Ramos (cell line): Measurements from ENCODE around the gene PMPCA.

Experiments used
- in situ Hi-C: fragments of 300-500 bp; cut with MboI; formaldehyde crosslinking; loops from one replicate; pipeline ENCODE4 v1.14.3; 2022; ENCODE audit warnings: low sequenced_read_pairs; ENCODE audit not compliant: unreplicated experiment

Gene PMPCA, protein sequence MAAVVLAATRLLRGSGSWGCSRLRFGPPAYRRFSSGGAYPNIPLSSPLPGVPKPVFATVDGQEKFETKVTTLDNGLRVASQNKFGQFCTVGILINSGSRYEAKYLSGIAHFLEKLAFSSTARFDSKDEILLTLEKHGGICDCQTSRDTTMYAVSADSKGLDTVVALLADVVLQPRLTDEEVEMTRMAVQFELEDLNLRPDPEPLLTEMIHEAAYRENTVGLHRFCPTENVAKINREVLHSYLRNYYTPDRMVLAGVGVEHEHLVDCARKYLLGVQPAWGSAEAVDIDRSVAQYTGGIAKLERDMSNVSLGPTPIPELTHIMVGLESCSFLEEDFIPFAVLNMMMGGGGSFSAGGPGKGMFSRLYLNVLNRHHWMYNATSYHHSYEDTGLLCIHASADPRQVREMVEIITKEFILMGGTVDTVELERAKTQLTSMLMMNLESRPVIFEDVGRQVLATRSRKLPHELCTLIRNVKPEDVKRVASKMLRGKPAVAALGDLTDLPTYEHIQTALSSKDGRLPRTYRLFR

DNA sequence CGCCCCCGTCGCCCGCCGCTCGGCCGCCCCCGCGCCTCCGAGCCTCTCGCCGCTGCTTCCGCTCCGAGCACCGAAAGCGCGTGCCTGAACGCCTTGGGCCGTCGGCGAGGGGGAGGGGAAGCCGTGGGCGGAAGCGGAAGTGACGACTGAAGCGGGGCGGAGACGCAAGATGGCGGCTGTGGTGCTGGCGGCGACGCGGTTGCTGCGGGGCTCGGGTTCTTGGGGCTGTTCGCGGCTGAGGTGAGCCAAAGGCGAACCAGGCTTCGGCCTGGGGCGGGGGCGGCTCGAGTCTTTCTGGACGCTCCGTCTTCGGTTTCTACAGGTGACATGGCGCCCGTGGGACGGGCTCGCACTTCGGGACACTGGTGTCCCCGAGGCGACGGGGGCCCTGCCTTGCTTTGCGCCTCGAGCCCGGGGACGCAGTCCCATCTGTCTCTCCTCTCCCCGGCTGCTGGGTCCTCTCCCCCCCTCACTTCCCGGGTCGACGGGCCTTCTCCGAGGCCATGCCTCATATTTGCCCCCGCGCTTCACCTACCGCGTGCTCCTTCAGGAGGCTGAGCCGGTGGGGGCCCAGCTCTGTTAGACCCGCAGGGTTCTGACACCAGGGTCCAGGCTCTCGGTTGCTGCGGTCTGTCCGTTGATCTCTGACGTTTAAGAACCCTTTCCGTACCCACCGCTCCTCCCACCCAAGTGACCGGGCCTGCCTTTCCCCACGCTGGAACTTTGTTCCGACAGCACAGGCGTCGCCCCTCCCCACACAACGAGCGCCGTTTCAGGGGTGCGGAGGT lies at the start of gene PMPCA, which contains the start of gene ENTR1:
TSS of gene PMPCA (plus strand) at position 159 of the 788 bp plus-strand sequence. CDS start at position 170, 11 bp downstream.
TSS of gene ENTR1 (minus strand) at position 115 of the 788 bp plus-strand sequence. CDS start 217 bp downstream, outside the sequence.
- in situ Hi-C loops = no loop called here

DNA sequence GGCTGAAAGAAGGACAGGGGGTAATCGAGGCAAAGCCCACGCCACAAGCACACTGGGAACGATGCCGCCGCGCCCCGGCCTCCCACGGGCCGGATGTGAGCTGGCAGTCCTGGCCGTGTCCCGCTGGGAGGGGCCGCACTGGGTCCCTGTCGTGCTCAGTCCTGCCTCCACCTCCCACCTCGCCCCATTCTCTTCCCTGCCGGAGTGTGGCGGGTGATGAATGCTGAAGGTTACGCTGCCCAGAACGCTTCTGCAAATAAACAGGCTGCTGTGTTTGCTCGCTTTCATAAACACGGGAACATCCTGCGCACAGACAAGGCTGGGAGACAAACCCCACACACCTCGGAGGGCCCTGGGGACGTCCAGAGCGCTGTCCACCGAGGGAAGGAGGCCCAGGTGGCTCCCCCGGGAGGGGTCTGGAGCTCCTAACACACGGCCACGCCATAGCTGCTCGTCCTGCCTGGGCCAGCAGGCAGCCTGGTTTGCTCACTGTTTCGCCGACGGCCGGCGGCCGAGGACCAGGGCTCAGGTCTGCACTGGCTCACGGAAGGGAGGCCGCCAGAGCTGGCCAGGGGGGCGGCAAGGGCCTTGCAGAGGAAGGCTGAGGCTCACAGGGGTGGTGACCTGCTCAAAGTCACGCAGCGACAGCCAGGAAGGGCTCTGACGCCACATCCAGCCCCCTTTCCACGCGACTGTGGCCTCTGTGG lies 49.3 kb upstream of the PMPCA start:
- in situ Hi-C loops = no loop called here

DNA sequence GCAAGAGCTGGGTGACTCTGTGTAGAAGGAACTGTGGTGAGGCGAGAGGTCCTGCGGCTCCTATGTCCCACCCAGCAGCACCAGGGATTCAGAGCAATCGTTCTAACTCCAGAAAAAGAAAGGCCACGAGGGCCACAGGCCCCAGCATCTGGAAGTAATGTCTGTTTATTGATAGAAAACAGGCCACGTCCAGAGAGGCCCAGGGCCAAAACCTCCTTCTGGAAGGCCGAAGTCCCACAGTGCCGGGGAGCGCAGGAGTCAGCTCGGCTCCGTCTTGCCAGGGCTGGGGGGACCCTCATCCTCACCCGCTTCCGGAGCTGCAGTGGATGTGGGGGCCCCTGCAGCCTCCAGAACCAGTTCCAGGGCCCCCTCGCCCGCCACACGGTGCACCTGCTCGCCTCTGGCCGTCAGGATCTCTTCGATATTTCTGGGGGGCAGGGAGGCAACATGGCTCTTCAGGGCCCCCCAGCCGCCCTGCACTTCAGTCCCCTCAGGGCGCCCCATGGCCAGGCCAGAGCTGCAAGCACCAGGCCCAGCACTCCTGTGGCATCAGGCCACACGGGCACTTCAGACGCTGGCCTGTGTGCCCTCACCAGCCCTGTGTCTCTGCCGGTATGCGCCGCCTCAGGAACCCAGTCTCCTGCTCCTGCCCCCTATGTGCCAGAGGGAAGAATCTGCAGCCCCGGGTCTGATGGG lies 48.6 kb upstream of the PMPCA start:
- in situ Hi-C loops = no loop called here

DNA sequence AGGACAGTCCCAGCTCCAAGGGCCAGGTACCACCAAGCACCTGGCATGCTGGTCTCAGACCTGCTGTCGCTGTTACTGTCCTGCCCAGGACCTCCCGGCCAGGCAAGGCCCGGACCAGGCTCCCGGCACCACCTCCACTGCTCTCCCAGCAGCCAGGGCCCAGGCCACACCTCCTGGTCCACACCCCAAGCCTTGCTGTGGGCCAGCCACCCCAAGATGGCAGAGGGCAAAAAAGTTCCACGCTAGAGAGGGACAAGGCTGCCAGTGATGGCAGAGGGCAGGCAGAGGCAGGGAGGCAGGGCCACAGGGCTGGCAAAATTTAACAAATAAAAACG lies 48.0 kb upstream of the PMPCA start:
- in situ Hi-C loops = no loop called here

DNA sequence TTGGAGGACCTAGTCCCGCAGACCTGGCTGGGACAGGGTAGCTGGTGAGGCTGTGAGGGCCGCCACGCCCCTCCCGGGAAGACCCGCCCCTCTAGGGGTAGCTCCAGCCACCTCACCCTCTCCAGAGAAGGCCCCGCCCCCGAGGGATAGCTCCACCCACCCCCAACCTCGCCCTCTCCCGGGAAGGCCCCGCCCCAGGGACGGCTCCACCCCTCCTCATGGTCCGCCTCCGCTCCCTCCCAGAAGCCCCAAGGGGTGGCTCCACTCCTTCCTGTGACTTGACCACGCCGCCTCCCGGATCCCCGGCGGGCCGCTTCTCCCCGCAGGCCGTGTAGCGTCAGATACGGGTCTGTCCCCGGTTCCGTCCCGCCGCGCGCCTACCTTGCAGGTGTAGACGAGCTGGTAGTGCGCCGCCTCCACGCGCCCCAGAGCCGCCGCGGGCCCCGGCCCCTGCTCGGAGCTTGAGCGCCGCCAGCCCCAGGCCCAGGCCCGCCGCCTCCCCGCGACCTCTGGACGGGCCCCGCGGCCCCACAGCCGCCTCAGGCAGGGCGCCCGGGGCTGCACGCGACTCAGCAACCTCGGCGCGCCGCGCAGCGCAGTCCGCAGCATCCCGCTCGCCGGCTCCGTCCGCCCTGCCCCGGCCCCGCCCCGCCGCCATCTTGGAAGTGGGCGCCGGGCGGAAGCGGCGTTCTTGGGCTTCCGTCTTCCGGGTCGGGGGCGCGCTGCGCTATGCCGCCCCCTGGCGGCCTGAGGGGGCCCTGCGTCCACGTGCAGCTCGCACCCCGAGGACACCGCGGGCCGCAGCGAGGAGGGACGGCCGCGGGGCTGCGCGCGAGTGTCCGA lies 47.1 kb upstream of the PMPCA start, which contains the start of gene DNLZ:
TSS of gene DNLZ (minus strand) at position 639 of the 843 bp plus-strand sequence. CDS start at position 609, 30 bp downstream.
- in situ Hi-C loops = no loop called here

DNA sequence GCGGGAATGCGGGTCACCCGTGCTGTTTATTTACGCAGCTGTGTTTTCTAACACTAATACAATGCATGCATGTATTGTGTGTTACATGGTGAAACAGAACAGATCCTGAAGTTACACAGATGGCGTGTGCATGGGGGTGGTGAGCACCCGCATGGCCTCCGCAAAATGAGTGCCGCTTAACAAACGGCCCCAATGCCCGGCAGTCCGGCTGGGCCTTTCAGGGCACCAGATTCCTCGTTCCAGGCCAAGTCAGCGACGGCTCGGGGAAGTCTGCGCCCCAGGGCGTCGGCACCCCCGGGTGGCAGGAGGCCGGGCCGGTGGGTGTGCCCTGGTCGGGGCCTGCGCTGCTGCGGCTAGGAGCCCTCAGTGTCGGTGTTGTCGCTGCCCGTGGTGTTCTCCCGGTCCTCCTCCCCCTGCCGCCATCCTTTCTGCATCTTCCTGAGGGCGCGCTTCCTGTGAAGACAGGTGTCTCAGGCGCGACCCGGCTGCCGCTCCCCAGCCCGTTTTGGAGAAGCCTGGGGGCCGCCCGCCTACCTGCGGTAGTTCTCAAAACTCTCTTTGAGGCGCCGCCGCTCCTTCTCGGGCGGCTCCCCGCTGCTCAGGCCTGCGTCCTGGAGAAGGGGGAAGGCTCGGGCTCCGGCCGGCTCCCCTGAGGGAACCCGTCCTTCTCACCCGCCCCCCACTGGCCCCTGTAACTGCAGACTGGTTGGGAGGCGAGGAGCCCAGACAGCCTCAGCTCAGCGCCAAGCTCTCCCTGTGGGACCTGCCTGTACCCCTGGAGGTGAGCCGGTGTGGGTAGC lies 46.3 kb upstream of the PMPCA start:
- in situ Hi-C loops = no loop called here

DNA sequence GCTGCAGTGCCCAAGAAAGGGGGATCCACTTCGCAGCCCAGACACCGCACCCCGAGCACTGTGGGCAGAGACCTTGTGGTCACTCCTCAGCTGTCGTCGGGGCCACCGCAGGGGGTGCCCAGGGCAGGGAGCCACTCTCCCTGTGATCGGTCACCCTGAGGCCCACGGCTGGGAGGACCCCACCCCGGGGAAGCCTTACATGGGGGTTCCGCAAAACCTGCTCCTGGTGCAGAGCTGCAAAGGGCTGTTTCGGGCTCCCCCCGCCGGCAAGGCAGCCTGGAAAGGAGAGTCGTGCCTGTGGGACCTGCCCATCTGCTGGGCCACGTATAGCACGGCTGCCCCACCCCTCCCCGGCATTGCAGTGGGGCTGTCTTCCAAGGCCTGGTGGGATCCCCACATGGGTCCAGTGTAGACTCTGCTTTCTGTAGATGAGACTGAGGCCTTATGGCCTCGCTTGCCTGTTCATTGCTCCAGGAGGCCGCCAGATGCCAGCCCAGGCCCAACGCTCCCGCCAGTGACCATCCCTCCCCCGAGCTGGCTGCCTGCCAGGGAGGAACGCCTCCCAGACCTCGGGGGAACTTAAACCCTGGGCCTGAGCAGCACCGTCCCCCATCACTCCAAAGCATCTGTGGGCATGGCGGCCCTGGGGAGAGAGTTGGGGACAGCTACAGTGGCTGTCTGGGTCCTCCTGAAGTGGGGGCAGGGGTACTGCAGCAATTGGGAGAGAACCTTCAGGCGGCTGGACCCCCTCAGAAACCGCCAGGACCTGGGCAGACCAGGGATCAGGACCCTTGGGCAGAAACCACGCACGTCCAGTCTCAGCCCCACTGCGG lies 45.3 kb upstream of the PMPCA start:
- in situ Hi-C loops = no loop called here

DNA sequence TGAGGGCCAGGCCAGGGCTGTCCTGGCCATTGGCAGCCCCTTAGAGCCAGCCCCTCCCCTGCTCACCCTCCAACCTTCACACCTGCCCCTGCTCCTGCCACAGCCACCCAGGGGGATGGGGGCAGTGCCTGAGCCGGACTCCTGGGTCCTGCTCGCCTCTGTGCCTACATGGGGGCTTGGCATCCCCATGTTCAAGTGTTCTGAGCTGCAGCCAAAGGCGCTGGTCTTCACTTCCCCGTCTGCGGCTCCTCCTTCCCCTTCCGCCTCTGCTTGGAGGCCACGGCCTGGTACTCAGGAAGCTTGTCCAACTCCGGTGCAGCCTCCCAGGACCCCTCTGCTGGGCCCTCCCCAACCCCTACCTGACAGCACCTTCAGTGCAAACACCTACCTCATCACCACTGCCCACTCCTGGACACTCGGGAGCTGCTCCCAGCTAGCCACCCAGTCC lies 44.7 kb upstream of the PMPCA start:
- in situ Hi-C loops = no loop called here

DNA sequence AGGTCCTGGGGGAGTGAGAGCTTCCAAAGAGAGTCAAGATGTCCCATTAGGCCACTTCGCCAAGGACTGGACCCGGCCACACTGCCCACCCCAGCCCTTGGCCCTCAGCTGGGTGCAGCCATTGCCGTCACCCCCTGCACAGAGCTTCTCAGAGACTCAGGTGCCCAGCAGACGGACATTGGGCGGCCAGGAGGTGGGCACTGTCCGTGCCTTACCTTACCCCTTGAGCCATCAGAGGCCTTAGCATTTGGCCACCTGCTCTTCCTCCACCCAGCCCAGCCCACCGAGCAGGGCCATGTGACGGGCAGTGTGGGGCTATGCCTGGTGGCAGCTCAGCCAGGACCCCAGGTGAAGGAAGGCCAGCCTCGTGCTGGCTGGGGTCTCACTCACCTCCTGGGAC lies 43.6 kb upstream of the PMPCA start:
- in situ Hi-C loops = no loop called here

DNA sequence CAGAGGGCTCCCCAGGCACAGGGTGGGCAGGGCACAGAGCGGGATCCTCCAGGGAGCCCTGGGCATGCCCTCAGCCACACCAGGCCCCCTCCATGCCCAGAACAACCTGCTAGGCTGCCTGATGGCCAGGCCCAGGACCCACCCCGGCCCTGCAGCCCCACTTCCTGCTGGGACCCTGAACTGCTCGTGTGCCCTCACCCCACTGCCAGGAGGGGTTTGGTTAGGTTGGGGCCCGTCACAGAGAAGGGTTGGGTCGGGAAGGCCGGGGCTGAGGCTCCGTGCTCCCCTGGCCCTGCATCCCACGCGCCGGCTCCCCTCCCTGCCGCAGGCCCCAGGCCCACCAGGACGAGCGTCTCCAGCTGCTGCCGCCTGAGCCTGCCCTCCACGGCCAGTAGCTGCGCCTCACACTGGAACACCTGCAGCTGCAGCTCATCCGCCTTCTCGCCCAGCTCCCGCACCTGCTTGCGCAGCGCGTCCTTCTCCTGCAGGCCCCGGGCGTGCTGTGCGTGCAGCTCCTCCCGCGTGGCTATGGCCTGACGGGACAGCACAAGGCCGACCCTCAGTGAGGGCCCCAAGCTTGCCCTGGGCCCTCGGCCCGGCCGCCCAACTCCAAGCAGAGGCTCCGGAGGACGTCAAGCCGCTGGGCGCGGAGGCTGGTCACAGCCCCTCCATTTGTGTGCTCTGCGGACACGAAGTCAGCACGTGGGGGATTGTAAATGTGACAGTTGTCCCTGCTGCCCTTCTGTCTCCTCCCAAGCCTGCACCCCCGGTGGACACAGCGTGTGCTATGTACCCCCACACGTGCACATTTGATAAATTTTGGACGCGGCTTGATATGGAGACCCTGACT lies 42.9 kb upstream of the PMPCA start:
- in situ Hi-C loops = no loop called here

DNA sequence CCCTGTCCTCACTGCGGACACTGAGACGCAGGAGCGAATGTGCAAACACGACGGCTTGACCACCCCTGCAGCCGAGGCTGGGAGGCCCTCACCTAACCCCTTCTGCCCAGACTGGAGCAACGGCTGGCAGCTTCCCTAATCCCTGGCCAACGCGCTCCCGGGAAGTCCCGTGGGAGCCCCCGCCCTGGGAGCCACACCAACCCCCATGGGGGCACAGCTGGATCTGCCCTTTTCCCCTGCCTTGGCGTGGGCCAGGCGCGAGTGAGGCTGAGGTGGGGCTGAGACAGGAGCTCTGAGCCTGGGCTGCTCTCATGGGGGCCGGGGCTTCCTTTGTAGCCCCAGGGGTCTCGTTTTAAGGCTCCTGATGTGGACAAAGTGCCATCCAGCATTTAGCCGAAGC lies 42.3 kb upstream of the PMPCA start:
- in situ Hi-C loops = no loop called here

DNA sequence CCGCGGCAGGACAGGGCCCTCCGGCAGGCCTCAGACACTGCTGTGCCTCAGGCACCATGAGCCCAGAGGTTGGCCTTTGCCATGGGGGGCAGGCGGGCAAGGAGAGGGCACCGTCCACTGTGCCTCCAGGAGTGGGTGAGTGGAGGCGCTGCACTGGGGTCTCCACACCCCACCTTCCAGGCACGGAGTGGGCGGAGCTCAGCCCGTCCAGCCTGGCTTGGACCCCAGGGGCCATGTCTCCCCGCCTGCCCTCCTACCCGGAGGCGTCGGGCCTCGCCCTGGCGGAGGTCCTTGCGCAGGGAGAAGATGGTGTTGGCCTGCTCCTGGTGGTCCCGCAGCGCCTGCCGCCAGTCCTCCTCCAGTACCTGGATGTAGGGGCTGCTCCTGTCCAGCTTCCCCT lies 40.4 kb upstream of the PMPCA start:
- in situ Hi-C loops = no loop called here

DNA sequence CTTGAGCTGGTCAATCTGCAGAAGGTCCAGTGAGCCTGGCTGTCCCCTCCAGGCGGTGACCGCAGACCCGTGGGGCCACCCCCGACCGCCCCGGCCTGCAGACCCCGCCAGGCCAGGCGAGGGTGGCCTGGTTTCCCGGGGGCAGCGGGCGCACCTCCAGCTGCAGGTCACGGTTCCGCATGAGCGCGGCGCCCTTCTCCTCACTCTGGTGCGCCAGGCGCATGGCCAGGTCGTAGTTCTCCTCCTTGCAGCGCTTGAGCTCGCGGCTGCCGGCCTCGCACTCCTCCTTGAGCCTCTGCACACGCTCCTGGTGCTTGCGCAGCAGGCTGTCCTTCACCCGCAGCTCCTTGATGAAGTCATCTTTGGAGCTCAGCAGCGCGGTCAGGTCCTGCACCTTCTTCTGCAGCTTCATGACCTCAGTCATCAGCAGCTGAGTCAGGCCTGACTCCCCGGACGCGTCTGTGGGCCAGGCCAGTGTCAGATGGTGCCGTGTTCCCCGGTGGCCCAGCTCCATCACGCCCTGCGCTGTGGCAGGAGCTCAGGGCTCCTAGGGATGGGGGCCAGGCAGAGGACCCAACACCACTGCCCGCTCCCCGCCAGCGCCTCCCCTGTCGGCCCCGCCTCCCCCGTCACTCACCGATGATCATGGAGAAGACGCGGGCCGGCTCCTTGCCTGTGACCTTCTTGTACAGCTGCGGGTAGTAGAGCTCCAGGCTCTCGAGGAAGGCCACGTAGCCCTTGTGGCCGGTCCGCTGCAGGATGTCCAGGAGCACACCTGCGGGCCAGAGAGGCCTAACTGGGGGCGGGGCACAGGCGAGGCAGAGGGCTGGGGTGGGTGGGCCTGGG lies 39.5 kb upstream of the PMPCA start:
- in situ Hi-C loops = no loop called here

DNA sequence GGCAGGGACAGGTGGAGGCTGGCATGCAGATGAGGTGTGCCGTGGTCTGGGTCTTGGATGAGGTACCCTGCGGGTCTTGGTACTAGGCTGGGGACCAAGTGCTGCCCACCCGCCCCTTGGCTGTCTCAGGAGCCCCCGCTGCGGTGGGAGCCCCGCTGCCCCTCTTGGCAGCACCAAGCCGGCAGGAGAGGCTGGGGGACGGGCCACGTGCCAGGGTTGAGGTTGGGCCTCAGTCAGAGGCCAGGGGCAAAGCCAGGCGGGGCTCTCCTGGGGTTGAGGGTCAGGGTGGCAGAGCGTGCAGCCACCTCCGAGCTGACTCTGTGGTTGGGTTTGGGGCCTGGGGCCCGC lies 39.0 kb upstream of the PMPCA start:
- in situ Hi-C loops = no loop called here

DNA sequence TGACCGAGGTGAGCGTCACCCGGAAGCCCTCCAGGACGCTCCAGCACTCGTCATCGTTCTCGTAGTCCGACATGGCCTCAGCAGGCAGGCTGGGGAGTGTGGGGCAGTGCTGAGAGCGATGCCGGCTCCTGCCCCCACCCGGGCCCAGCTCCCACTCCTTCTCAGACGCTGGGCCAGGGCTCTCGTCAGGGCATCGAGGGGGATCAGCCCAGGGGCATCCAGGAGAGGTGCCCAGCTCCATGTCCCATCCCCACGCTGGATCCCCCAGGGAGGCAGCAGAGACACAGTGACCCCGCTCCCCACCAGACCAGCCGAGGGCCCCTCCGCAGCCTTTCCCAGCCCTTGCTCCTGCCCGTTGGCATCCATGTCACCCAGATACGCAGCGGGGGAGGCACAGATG lies 38.5 kb upstream of the PMPCA start:
- in situ Hi-C loops = no loop called here
